GM12875 (cell line): ENCODE measurements around the gene SAYSD1.

Experiments used
- H3K4me3 ChIP-seq: one replicate; pipeline ENCODE4 v1.5.1; 2011; ENCODE audit warnings: low read depth, low read length, control low read depth
- TF ChIP-seq, protein P1 (sequence below): IDR thresholded peaks from 2 replicates; pipeline ENCODE4 v1.5.1; 2011; ENCODE audit warnings: low read depth, mild to moderate bottlenecking, control low read depth, inconsistent platforms, low read length, moderate library complexity, borderline replicate concordance; ENCODE audit not compliant: insufficient read depth

The SAYSD1 gene

DNA sequence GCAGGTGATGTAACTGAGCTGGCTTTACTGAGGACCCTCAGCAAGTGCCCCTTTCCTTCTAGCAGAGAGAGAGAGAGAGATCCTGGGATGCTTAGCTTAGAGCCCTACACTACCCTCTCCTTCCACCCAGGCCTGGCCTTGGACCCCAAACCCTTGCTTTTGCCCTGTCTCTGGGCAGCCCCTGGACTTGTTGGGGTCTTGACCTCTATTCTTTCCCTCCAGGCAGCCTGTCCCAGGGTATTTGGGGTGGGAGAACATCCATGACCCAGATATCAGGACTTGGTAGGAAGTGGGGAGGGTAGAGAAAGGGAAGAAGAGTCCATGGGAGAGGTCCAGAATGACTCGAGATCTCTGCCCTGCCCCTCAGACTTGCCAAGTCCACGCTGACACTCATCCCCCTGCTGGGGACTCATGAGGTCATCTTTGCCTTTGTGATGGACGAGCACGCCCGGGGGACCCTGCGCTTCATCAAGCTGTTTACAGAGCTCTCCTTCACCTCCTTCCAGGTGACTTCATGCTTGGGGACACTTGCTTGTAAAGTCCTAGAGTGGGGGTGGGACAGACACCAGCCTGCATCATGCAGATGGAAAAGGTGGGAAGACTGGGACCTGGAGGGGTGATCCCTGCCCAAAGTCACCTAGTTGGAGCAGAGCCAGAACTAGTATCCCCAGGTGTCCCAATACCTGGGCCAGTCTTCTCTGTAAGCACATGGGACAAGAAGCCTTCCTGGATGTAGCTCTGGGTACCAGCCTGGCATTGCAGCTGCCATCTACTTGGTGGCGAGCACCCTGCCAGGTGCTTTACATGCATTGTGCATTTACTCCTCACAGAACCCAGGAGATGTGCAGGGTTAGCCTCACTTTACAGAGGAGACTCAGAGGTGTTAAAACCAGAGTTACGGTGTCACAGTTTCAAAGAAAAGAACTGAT, 35.5 kb downstream of the SAYSD1 start:
- TF ChIP-seq, protein P1, sequence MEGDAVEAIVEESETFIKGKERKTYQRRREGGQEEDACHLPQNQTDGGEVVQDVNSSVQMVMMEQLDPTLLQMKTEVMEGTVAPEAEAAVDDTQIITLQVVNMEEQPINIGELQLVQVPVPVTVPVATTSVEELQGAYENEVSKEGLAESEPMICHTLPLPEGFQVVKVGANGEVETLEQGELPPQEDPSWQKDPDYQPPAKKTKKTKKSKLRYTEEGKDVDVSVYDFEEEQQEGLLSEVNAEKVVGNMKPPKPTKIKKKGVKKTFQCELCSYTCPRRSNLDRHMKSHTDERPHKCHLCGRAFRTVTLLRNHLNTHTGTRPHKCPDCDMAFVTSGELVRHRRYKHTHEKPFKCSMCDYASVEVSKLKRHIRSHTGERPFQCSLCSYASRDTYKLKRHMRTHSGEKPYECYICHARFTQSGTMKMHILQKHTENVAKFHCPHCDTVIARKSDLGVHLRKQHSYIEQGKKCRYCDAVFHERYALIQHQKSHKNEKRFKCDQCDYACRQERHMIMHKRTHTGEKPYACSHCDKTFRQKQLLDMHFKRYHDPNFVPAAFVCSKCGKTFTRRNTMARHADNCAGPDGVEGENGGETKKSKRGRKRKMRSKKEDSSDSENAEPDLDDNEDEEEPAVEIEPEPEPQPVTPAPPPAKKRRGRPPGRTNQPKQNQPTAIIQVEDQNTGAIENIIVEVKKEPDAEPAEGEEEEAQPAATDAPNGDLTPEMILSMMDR = no peak
- no peak overlapping the region for H3K4me3 ChIP-seq

DNA sequence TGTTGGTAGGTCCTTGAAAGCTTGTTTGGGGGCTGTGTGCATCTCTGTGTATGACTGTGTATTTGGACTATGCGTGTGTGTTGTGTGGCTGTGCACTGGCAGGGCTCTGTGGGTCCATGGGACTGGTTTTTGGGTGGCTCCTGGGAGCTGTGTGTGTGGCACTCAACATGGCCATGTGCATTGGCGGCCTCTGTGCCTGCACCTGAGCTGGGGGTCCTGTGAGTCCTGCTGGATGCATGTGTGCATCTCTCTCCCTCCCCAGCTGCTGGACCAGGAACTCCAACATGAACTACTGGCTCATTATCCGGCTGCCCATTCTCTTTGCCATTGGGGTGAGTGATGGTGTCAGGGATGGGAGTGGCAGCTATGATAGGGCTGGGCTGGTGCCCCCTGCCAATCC, 36.3 kb downstream of the SAYSD1 start:
- TF ChIP-seq, protein P1 = no peak
- H3K4me3 ChIP-seq = no peak overlapping the region

DNA sequence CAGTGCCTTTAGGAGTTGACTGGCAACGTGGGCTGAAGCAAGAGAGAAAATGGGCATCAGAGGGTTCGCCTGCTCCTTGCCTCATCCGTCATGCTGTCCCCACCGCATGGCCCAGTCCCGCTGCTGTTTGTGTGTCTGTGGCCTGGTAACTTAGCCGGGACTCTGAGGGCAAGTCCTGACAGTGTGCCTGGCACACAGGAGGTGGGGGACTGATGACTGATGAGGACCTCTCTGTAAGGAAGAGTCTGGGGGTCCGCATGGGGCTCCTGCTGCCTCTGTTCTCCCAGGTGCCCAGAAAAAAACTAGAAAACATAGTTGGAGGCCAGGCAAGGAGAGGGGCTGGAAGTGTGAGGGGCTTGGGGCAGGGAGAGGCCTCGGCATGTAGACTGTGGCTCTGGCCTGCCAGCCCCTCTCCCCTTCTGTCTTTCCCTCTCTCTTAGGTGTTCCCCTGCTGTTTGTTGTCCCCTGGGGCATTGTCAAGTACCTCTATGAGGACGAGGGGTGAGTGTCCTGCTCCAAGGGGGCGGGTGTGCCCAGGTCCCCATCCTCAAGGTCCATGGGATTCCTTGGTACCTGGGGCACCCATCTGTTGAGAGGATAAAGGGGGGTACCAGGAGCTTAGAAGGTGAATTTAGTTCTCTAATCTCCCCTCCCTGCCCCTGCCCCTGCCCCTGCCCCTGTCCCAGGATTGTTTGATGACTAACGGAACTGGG, 36.9 kb downstream of the SAYSD1 start:
- TF ChIP-seq, protein P1 = no peak
- no peak overlapping the region for H3K4me3 ChIP-seq

DNA sequence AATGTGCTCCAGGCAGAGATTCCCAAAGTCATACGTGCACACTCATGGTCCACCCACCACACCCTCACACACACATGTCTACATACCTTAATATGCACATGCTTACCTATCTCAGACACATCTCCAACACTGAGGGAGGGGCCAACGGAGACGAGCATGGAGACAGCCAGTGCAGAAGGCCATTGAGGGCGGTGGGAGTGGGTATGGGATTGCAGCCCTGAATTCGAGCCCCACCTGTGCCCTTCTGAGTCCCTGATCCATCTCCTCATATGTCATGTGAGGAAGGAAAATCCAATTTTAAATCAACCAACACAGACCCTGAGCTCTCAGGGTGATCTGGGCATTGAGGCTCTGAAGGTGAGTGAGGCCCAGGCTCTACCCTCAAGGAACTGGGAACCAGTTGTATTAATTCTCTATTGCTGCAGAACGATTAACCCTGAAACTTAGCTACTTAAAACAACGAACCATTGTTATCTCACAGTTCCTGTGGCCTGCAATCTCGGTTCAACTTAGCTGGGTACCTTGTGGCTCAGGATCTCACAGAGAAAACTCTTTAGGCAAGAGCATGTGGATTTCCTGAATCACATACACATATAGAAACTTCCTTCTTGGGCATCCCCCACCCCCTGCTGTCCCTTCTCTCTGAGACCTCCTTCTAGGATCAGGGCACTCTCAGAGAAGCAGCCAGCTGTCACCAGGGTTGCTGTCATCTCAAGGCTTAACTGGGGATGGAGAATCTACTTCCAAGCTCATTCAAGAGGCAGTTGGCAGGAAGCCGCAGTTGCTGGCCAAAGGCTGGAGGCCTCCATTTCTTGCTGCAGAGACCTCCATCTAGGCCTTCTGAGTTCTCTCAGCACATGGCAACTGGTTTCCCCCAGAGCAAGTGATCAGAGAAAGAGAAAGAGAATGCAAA, 38.1 kb downstream of the SAYSD1 start:
- TF ChIP-seq, protein P1 = no peak
- no peak overlapping the region for H3K4me3 ChIP-seq

DNA sequence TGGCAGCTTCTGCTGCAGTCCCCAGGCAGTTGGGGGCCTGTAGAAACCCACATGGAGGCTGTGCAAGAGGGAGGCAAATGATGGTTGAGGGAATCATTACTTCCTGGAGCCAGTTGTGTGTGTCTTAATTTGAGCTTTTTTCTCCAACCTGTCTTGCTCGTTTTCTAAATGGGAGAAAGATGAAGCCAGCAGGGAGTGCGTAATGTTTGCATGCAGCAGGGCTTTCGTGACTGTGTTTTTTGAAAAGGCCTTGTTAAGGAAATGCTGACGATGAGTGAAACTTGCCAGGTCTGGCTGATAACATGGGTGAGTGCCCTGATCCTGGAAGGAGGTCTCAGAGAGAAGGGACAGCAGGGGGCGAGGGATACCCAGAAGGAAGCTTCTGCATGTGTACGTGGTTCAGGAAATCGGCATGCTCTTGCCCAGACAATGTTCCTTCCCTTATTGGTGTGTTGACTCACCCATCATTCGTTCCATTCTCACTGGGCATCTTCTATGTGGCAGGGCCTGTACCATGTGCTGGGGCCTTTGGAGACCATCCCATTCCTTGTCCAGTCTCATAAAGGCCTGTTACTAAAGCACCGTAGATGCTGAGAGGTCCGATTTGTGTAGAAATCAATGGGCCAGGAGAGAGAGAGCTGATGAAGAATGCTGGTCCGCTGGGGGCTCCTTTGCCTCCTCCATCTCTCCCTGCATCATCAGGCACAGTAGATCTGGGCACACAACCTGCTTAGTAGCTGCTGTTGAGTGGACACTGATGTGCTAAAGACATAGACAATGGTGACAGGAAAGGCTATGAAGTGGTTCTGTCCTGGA, 39.0 kb downstream of the SAYSD1 start:
- H3K4me3 ChIP-seq = no peak overlapping the region
- TF ChIP-seq, protein P1 = no peak

DNA sequence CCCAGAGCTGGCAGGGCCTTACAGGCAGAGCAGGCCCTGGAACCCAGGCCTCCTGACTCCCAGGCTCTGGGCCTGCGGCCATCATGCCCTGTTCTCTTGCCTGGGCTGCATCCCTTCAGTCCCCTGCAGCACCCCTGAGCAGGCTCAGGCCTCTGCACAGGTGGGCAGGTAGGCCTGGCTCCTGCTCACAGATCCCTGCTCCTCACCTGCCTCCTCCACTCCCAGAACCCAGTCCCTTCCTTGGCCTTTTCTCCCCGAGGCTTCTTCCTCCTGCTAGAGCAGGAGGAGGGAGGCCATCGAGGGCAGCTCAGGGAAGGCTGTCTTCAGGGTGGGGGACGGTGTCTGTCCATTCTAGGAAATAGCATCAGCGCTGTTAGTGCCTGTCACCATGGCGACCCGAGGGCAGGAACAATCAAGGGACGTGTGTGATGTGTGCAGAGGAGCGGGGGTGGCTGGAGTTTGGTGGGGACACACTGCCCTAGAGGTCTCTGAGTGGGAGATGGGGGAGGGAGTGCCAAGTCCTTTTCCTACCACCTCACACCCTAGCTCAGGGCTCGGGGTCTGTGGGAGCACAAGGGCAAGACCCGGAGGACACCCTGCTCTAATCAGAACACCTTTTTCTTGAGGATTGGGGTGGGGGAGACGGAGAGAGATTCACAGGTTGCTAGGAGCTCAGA, 39.8 kb downstream of the SAYSD1 start:
- TF ChIP-seq, protein P1 = no peak
- no peak overlapping the region for H3K4me3 ChIP-seq
